ENCODE data around the gene SLC39A7.

GRCh38 chr6:33252759-33253158, 52.1 kb downstream of the SLC39A7 start:
- TF ChIP-seq, protein P1, sequence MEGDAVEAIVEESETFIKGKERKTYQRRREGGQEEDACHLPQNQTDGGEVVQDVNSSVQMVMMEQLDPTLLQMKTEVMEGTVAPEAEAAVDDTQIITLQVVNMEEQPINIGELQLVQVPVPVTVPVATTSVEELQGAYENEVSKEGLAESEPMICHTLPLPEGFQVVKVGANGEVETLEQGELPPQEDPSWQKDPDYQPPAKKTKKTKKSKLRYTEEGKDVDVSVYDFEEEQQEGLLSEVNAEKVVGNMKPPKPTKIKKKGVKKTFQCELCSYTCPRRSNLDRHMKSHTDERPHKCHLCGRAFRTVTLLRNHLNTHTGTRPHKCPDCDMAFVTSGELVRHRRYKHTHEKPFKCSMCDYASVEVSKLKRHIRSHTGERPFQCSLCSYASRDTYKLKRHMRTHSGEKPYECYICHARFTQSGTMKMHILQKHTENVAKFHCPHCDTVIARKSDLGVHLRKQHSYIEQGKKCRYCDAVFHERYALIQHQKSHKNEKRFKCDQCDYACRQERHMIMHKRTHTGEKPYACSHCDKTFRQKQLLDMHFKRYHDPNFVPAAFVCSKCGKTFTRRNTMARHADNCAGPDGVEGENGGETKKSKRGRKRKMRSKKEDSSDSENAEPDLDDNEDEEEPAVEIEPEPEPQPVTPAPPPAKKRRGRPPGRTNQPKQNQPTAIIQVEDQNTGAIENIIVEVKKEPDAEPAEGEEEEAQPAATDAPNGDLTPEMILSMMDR (conservative IDR thresholded peaks at IDR 0.05): no peak
- no peak for TF ChIP-seq EZH2 (IDR thresholded peaks at IDR 0.05; ENCODE audit: low read depth)

Measured in PC-9 (cell line).